HG03135 (cell line): ENCODE data around the gene CRIP3.

ENCODE experiments used
- ATAC-seq: cut with Tn5 transposase; IDR thresholded peaks from one replicate; pipeline ENCODE4 v1.9.1; 2021; ENCODE audit warnings: mild to moderate bottlenecking, moderate library complexity; ENCODE audit not compliant: unreplicated experiment

The CRIP3 gene

GRCh38 chr6:43290905-43291355 is 17.7 kb downstream of the CRIP3 start:
- ATAC-seq = no peak

GRCh38 chr6:43290339-43290904 is 18.2 kb downstream of the CRIP3 start:
- no peak for ATAC-seq

- ATAC-seq = no peak
Observed at GRCh38 chr6:43287717-43288679, 20.6 kb downstream of the CRIP3 start.

GRCh38 chr6:43286980-43287716 is 21.5 kb downstream of the CRIP3 start:
- ATAC-seq = no peak

GRCh38 chr6:43286456-43286979 is 22.1 kb downstream of the CRIP3 start:
- no peak for ATAC-seq

- no peak for ATAC-seq
Observed at GRCh38 chr6:43285832-43286231, 22.8 kb downstream of the CRIP3 start.

GRCh38 chr6:43284991-43285781 is 23.4 kb downstream of the CRIP3 start:
- ATAC-seq = no peak

- no peak for ATAC-seq
Observed at GRCh38 chr6:43283905-43284304, 24.7 kb downstream of the CRIP3 start.

GRCh38 chr6:43283514-43283901 is 25.1 kb downstream of the CRIP3 start:
- no peak for ATAC-seq

- ATAC-seq = no peak
Observed at GRCh38 chr6:43282636-43283513, 25.8 kb downstream of the CRIP3 start.

- no peak for ATAC-seq
Observed at GRCh38 chr6:43282060-43282459, 26.6 kb downstream of the CRIP3 start.

- ATAC-seq = no peak
Observed at GRCh38 chr6:43280234-43280633, 28.4 kb downstream of the CRIP3 start.

GRCh38 chr6:43278524-43279078 is 30.0 kb downstream of the CRIP3 start:
- ATAC-seq = no peak

- ATAC-seq = no peak
Observed at GRCh38 chr6:43277643-43278523, 30.7 kb downstream of the CRIP3 start.

GRCh38 chr6:43277306-43277642 is 31.4 kb downstream of the CRIP3 start:
- no peak for ATAC-seq

- no peak for ATAC-seq
Observed at GRCh38 chr6:43276577-43277305, 31.9 kb downstream of the CRIP3 start.

GRCh38 chr6:43275801-43276576 is 32.6 kb downstream of the CRIP3 start:
- ATAC-seq = no peak
